Measurements from ENCODE around the gene TADA3.

Gene TADA3

DNA sequence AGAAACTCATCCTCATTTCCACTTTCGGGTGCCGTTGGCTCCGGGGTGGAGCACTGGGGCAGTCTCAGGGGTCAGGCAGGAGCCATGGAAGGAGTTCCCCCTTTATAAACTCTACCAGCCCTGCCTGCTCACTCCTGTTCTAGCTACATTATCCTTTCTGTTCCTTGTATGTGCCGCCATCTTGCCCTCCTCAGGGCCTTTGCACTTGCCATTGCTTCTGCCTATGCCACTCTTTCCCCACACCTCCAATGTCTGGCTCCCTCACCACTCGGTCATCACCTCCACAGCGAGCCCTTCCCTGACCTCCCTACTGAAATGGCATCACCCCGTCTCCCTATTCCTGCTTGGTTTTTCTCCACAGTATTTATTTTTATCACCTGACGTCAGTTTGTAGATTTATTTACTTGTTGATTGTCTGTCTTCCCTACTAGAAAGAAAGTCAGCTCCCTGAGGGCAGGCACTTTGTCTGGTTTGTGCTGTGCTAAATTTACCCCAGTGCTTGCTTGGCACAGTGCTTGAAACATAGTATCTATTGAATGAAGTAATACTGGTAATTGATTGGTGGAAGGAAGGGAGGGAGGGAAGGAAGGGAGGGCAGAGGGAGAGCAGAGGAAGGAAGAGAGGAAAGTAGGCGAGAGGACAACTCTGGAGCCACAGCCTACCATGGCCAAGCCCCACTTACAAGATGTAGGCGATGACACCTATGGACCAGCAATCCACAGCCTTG, 31.3 kb downstream of the TADA3 start:
- no peak for DNase-seq

DNA sequence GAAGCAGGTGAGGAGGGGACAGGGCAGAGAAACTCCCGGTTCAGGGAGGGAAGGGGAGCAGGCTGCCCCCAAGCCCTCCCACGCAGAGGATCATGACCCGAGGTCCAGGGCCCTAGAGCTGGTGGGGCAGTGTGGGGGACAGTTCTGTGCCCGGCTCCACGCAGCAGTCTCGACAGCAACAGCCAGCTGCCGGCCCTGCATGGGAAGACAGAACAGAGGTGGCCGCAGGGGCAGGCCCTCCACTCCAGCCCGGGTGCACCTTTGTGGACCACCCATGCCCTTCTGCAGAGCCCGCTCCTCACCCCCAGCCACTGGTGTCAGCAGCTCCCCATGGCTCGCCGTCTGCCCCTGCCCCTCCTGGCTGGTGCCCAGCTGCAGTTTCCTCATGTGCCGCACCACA, 34.8 kb downstream of the TADA3 start:
- no peak for DNase-seq

DNA sequence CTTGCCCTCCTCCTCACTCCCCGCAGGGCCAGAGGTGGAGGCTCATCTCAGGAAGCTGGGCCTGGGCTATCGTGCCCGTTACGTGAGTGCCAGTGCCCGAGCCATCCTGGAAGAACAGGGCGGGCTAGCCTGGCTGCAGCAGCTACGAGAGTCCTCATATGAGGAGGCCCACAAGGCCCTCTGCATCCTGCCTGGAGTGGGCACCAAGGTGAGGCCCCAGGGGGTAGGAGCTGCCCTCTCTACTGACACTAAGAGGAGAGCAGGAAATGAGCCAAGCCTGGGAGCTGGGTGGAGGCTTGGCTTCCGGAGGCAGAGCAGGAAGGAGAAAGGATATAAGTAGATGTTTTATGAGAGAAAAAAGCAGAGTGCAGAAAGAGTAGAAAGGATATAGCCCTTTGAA, 37.6 kb downstream of the TADA3 start:
- no peak for DNase-seq

DNA sequence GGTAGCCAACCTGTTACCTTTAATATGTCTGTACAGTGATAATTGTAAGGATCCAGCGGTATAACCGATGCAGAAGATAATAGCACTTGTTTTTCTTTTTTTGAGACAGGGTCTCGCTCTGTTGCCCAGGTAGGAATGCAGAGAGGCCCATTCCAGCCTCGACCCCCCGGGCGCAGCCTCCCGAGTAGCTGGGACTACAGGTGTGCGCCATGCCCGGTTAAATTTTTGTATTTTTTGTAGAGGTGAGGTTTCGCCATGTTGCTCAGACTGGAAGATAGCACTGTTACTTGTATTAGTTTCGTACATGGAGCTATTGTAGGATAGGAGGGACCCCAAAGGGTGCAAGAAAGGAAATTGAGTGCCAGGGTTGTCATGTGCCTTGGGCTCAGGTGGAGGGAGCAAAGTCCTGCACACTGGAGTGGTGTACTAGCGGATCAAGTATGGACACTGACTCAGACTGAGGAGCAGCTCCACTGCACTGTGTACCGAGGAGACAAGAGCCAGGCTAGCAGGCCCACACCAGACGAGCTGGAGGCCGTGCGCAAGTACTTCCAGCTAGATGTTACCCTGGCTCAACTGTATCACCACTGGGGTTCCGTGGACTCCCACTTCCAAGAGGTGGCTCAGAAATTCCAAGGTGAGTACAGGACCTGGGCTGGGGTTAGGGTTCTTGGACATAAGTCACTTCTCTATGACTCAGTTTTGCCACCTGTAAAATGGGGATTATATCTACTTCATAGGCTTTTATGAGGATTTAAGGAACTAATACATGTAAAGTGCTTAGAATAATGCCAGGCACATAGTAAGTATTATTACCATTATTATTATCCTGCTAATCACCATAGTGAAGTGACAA, 41.5 kb downstream of the TADA3 start:
- no peak for DNase-seq

DNA sequence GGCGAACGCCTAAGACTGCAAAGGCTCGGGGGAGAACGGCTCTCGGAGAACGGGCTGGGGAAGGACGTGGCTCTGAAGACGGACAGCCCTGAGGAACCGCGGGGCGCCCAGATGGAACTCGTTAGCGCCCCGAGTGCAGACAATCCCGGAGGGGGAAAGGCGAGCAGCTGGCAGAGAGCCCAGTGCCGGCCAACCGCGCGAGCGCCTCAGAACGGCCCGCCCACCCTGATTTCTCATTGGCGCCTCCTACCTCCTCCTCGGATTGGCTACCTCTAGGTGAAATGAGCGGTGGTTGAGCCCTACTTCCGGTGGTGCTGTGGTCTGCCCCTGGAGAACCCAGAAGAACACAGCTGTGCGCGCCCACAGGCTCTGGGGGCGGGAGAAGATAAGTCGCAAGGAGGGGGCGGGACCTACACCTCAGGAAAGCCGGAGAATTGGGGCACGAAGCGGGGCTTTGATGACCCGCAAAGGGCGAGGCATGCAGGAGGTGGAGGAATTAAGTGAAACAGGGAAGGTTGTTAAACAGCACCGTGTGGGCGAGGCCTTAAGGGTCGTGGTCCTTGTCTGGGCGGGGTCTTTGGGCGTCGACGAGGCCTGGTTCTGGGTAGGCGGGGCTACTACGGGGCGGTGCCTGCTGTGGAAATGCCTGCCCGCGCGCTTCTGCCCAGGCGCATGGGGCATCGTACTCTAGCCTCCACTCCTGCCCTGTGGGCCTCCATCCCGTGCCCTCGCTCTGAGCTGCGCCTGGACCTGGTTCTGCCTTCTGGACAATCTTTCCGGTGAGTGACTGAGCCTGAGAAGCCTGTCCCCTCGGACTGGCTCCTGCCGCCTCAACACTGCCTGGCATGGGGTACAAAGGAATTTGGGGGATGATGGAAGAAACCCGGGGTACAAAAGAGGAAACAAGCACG, 42.4 kb downstream of the TADA3 start, which contains the start of gene OGG1:
Gene OGG1 (plus strand): TSS at position 308 of the 911 bp plus-strand sequence. CDS start 335 bp downstream, at position 643.
- DNase-seq: peak; percentile 96

DNA sequence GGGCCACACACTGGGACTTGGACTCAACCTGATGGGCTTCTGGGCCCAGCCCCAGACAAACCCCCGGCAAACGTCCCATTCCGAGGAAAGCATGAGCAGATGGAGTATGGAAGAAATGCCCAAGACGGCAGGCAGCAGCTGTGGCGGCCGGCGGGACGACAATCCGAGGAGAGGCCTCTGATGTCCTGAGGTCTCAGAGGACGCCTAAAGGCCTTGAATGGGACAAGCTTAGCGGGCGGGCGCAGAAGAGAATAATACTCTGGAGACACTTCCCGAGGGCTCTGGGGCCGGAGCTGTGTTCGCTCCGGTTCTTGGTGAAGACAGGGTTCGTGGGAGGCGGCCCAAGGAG, 43.0 kb downstream of the TADA3 start:
- DNase-seq: no peak

DNA sequence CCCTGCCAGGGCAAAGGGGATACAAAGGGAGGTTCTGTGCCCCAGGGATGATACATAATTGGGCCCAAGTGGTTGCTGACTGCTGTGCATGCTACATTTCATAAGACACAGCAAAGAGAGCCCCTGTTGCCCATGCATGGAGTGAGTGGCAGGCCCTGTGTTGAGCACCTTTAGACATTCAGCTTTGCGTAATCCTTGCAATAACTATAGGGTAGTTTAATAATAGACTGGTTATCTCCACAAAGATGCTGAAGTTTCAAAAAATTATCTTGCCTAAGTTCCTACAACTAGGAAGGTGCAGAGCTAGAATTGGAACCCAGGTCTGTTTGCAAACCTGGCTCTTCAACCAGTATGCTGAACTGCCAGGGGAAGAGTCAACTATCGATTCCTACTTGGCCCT, 44.2 kb downstream of the TADA3 start:
- no peak for DNase-seq

DNA sequence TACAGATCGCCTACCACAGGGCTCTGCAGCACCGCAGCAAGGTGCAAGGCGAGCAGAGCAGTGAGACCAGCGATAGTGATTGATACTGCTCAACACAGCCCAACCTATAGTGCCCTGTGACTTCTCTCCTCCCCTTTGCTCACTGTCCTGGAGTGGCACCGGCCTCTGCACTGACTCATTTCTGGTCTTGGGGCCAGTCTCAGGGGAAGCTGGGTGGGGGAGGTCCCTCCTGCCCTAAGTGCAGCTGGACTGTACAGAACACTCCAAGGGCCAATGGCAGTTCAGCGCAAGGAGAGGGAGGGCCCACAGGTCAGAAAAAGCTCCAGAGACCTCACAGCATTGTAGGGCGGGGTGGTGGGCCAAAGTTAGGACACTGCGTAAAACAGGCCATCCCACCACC, 45.0 kb downstream of the TADA3 start:
- DNase-seq: no peak

DNA sequence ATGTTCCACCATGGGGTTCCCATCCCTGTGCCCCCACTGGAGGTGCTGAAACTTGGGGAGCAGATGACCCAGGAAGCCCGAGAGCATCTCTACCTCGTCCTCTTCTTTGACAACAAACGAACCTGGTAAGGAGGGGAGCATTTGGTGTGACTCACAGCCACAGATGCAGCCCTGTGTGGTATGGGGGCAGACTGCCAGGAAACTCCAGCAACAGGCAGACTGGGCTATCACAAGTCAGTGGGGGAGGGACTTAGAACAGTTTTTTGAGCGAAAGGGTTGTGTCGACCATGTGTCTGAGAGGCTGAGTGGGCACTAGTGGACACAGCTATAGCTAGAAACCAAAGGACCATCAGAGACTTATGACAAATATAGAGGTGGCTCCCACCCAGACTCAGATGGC, 45.9 kb downstream of the TADA3 start:
- DNase-seq: no peak

DNA sequence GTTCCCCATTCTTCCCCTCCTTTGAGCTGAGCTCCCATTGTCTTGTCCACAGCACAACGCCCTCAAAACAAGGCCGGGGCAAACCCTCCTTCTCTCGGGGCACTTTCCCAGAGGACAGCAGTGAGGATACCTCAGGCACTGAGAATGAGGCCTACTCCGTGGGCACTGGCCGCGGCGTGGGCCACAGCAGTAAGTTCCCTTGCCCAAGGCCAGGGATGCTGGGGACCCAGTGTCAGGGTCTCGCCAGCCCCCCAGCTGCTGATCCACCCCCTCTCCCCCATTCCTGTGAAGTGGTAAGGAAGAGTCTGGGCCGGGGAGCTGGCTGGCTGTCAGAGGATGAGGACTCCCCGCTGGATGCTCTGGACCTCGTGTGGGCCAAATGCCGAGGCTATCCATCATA, 46.8 kb downstream of the TADA3 start:
- DNase-seq: no peak

DNA sequence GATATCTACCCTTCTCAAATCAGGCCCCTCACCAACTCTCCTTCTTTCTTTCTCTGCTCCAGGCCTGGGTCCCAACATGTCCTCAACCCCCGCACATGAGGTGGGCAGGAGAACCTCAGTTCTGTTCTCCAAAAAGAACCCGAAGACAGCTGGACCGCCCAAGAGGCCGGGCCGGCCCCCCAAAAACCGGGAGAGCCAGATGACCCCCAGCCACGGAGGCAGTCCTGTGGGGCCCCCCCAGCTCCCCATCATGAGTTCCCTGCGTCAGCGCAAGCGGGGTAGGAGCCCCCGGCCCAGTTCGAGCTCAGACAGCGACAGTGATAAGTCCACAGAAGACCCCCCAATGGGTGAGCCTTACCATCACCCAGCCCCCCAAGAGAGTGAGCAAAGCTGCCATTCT, 48.1 kb downstream of the TADA3 start:
- DNase-seq: no peak

DNA sequence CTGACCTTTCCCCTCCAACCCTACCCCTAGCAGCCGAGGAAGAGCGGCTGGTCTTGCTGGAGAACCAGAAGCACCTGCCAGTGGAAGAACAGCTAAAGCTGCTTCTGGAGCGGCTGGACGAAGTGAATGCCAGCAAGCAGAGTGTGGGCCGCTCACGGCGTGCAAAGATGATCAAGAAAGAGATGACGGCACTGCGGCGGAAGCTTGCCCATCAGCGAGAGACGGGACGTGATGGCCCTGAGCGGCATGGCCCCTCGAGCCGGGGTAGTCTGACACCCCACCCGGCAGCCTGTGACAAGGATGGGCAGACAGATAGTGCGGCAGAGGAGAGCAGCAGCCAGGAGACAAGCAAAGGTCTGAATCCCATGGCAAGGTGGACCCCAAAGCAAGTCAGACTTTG, 48.7 kb downstream of the TADA3 start:
- DNase-seq: no peak

DNA sequence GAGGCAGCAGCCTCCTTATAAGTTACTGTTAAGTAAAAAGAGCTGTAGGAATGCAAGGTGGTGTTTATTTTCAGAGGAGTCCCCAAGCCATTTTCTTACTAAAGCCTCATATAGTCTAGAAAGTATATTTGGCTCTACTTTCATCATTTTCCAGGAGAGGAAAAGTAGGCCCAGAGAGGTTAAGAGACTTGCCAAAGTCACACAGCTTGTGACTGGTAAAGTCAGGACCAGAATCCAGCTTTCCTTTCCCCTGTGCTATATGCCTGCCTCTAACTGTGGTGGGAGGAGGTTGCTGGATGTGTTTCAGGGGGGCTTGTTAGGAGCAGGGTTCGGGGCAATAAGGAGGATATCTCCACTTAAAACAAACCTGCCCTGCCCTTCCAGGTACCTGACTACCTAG, 49.7 kb downstream of the TADA3 start:
- DNase-seq: no peak

DNA sequence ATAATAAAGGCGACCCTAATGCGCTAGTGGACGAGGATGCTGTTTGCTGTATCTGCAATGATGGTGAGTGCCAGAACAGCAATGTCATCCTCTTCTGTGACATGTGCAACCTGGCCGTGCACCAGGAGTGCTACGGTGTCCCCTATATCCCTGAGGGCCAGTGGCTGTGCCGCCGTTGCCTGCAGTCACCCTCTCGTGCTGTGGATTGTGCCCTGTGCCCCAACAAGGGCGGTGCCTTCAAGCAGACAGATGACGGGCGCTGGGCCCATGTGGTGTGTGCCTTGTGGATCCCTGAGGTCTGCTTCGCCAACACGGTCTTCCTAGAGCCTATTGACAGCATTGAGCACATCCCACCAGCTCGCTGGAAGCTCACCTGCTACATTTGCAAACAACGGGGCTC, 53.1 kb downstream of the TADA3 start:
- no peak for DNase-seq

DNA sequence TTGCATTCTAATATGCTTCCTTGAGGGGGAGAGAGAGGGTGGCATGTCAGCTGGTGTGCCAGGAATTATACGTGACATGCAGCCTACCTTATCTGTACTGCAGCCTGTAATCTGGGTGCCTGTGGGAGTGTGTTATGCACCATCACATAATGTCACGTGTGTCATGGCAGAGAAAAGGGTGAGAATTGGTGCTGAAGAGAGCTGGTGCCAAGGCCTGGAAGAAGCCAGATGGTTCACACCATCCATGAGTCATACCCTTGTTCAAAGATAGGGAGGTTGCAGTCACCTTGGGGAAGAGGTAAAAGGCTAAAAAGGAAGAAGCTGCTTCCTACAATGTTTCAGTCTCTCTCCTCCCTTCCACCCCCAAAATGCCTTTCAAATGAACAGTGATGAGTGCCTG, 55.4 kb downstream of the TADA3 start:
- no peak for DNase-seq

DNA sequence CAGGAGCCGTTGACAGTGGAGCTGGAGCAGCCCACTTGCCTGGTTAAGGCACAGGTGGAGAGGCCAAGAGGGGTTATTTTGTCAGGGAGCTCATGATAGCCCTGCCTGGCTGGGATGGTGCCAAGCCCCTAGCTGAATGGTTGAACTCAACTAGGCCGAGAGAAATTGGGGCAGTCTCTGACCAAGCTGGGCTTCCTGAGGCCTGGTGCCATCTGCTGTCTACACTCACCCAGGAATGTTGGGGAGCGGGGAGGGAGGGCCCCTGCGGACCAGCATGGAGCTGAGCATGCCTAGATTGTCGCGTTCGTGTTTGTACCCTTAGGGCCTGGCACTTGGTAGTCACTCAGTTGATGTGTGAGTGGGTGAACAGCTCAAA, 59.5 kb downstream of the TADA3 start:
- no peak for DNase-seq

DNA sequence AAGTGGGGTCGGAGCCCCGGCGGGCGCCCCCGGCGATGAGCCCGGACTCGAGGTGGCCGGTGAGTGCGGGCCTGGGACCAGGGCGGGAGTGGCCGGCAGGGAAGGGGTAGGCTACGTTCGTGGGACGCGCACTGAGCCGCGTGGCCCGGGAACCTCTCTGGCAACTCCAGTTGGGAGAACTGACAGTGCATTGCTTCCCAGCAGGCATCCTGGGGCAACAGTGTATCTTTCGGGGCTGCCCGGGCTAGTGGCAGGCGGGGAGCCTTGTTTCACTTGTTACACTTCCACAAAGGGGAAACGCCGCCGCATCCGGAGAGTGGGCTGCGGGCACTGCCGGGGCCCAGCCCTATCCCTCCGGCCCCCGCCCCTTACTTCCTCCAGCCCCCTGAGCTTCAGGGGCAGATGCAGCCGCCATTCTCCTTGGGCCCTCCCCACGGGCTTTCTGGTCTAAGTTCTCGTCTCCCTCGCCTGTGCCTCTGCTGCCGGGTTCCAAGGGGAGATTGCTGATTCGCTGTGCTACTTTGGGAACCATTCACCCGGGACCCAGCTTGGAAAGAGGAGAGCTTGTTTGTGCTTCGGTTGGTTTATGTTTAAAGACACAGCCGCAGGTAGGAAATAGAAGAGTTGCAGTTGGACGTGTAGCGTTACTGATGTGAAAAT, 60.1 kb downstream of the TADA3 start:
- DNase-seq: no peak

DNA sequence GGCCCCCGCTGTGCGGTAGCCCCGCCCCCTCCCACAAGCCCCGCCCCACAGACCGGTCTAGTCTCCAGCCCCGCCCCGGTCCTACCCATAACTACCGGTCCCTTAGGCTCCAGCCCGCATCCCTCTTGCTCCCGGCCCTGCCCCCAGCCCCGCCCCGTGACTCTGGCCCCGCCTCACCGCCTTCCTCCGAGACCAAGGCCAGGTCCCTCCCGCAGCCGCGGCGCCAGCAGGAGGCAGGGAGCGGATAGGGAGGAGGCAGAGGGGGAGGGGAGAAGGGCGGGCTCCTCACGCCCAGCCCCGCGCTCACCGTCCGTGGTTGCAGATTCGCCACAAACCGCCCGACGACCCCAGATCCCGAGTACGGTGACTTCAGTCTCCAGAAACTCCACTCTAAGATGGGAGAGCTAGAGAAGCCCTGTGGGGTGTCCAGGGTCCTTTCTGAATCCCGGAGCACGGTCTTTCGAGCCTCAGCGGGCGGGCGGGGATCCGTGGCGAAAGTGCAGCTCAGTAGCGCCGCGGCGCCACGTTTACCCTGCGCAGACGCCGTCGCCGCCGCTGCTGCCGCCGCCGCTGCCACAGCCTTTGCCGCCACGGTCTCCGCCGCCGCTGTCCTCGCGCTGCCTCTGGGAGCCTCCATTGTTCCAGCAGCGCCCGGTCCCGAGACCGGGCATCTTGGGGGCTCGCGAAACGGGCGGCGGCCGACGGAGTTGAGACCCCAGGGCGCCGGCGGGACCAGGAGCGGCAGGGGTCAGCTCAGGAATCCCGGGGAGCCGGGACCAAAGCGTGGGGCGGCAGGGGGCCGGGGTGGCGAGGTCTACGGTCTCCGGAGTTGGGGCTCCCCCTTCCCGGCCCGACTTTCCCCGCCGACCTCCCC, 60.8 kb downstream of the TADA3 start, which contains the start of gene BRPF1:
Gene BRPF1 (plus strand): TSS at position 530 of the 874 bp plus-strand sequence. CDS start 2,406 bp downstream, outside the sequence.
- peak; percentile 94 for DNase-seq

DNA sequence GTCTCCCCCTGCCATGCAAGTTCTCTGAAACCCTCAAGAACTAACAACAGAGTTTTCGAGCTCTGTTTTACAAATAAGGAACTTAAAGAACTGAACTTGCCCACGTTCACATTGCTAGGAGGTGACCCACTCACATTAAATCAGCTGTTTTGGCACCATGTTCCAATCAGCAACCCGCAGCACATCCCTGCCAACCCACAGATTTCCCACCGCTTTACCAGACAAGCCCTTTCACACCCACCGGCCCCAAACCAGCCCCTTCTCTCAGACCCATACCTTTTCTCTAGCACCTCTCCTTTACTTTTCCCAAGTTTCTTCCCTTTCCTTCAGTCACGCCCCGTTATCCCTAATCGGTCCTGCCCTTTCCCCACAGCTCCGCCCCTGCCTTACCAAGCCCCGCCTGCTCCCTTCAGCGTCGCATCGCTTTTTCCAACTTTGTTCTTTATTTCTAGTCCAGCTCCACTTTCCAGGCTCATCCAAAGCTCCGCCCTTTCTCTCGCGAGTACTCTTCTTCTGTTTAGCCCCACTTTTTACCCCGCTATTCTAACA, 61.5 kb downstream of the TADA3 start:
- DNase-seq: peak; percentile 94

Data from NCI-H2029 treated with DMSO at 0.1 percent for 48 hours (cell line).